WI38 (cell line): Measurements from ENCODE around the gene DTNB.

Experiments
- H3K4me3 ChIP-seq: 2 replicates; pipeline ENCODE4 v1.5.1; 2011; ENCODE audit warnings: low read depth, mild to moderate bottlenecking, control low read depth, low read length
- CTCF ChIP-seq: IDR thresholded peaks from 2 replicates; pipeline ENCODE4 v1.5.1; 2012; ENCODE audit warnings: low read depth, mild to moderate bottlenecking, control low read depth, low read length

The DTNB gene

GRCh38 chr2:25491966-25492532 lies 181.3 kb downstream of the DTNB start:
- H3K4me3 ChIP-seq, result no peak overlapping the region
- TF ChIP-seq CTCF, result no peak

GRCh38 chr2:25491003-25491696 lies 182.2 kb downstream of the DTNB start:
- no peak overlapping the region for H3K4me3 ChIP-seq
- TF ChIP-seq CTCF, result no peak

DNA sequence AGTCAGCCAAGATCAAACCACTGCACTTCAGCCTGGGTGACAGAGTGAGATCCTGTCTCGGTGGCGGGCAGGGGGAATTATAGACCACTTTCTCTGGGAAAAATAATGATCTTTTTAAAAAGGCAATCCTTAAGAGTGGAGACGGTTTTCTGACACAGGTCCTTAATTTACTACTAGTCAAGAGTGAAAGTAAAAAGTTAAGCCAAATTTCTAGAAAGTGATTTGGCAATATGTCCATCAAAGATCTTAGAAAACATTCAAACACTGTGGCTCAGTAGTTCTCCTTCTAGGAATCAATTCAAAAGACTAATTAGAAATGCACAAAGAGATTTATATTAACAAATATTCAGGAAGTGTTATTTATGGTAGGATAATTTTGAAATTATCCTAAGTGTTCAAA lies 183.2 kb downstream of the DTNB start:
- TF ChIP-seq CTCF, result no peak
- H3K4me3 ChIP-seq, result no peak overlapping the region

- TF ChIP-seq CTCF, result no peak
- H3K4me3 ChIP-seq, result no peak overlapping the region
Measured at GRCh38 chr2:25489631-25490030, 183.7 kb downstream of the DTNB start.

GRCh38 chr2:25483607-25484266 lies 189.6 kb downstream of the DTNB start:
- no peak for TF ChIP-seq CTCF
- H3K4me3 ChIP-seq, result no peak overlapping the region

- TF ChIP-seq CTCF, result no peak
- no peak overlapping the region for H3K4me3 ChIP-seq
Measured at GRCh38 chr2:25482341-25482740, 191.0 kb downstream of the DTNB start.
